GM23248 (cell line): Measurements from ENCODE around the gene PIGN.

Experiments
- EZH2 ChIP-seq: fragments of 200-600 bp; sonication (generic); IDR thresholded peaks from 2 replicates; pipeline ENCODE4 v1.6.1; 2018; ENCODE audit warnings: antibody characterized with exemption, mild to moderate bottlenecking; ENCODE audit not compliant: insufficient read depth, poor library complexity, severe bottlenecking
- EZH2phosphoT487 ChIP-seq: fragments of 200-600 bp; sonication (generic); IDR thresholded peaks from 2 replicates; pipeline ENCODE4 v1.6.1; 2018; ENCODE audit warnings: antibody characterized with exemption, moderate library complexity, mild to moderate bottlenecking, low read depth; ENCODE audit not compliant: insufficient read depth

GRCh38 chr18:62164855-62165487 is 21.9 kb downstream of the PIGN start:
- TF ChIP-seq EZH2 (no peak), EZH2phosphoT487 (no peak)
